ENCODE measurements around the gene CD59.
"Not testable (repeated sequence)": the region's sequence is repeated elsewhere in the genome, so short reads cannot be mapped to it uniquely, and the experiment has no call there.

CD59 gene

DNA sequence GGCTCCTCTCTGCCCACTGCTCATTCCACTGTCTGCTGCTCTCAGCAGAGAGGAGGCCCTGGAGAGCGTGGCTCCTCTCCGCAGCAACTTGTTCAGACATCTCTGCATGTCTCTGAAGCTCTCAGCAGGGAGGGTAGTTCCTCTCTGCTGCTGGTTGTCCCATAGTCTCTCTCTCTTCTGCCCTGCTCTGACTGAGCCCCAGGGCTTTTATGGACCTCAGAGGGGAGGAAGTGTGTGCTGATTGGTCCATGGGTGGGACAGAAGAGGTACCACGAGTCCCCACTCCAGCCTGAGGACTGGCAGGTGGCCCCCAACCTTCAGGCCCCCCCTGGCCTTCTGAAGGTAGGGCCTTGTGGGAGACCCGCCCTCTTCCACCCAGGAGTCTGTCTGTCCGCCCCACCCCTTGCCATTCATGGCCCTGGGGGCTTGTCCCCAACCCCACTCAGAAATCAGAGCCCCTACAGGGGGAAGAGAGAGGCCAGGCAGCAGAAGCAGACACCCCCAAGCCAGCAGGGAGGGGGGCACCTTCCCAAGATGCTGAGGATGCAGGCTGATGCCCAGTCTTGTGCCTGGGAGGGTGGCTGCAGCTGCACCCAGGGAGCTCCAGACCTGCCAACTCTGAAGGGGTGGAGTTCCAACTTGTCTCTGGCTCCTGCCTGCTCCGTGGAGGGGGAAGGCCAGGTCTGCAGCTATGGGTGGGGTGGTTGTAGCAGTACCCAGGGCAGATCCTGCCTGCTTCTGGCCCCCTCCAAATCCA, 70.7 kb downstream of the CD59 start:
- no peak for DNase-seq

DNA sequence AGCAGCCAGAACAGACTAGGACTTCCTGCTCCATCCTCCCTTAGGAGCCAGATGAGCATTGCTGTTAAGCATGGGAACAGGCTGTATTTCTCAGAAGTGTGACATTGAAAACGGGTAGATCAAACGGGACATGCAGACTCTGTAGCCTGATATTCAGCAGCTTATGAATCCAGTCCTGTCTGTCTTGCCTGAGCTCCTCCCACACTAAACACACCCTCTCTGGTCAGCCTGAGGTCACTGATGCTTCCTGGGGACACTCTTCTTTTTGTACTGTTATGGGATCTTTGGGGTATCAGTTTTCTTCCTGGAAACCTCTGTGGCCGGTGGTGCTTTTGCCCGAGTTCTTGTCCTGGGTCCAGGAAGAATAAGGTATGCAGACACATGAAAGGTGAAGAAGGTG, 71.4 kb downstream of the CD59 start:
- DNase-seq, result no peak

DNA sequence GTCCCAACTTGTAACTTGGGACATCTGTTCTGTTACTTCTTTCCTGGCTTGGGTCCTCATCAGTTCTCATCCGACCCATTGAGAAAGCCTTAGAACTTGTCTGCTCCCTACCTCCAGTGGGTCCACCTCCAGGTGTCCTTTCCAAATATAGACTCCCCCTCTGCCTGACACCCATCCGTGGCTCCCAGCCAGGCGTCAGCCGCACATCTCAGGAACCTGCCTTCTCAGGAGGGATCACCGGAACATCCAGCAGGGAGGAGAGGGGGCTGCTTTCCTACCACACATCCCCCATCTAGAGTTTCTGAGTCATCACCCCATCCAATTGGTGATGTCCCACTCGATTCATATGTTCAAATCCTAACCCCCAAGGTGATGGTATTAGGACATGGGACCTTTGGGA, 72.1 kb downstream of the CD59 start:
- DNase-seq, result no peak

DNA sequence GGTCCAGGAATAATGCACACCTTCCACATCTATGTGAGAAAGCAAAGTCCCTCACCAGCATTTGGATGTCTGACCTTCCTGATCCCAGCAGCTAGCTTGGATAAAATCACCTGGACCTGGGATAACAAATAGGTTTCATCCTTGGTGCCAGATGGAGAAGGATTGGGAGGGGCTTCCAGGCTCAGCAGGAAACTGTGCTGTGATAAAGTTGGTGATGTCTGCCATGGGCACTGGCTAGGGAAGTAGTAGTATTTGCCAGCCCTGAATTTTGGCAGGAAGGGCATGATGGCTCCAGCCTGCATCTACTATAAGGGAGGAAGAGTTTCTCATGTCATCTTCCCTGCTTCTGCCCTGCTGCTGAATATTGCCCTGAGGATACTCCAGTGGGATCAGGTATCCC, 73.1 kb downstream of the CD59 start:
- no peak for DNase-seq

DNA sequence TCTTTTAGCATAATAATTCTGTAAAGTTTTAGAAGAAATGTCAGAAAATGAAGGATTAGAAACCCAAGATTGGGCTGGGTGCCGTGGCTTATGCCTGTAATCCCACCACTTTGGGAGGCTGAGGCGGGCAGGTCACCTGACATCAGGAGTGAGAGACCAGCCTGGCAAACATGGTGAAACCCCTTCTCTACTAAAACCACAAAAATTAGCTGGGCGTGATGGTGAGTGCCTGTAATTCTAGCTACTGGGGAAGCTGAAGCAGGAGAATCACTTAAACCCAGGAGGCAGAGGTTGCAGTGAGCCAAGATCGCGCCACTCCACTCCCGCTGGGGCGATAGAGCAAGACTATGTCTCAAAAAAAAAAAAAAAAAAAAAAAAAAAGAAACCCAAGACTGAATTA, 74.7 kb downstream of the CD59 start:
- DNase-seq, result not testable (repeated sequence)

DNA sequence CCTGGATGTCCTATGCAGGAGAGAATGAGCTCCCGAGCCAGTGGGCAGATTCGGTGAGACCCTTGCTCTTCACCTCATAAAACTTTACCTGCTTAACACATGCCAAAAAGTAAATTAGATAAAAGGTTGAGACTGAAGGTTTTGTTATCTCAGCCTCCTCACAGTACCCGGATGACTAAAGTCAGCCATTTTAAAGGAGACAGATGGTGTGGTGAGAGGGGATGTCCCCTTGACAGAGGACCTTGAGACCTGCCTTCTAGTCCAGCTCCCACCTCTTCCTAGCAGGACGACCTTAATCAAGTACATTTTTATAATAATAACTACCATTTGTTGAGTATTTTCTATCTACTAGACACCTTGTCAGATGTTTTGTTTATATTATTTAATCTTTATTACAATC, 75.3 kb downstream of the CD59 start:
- no peak for DNase-seq

DNA sequence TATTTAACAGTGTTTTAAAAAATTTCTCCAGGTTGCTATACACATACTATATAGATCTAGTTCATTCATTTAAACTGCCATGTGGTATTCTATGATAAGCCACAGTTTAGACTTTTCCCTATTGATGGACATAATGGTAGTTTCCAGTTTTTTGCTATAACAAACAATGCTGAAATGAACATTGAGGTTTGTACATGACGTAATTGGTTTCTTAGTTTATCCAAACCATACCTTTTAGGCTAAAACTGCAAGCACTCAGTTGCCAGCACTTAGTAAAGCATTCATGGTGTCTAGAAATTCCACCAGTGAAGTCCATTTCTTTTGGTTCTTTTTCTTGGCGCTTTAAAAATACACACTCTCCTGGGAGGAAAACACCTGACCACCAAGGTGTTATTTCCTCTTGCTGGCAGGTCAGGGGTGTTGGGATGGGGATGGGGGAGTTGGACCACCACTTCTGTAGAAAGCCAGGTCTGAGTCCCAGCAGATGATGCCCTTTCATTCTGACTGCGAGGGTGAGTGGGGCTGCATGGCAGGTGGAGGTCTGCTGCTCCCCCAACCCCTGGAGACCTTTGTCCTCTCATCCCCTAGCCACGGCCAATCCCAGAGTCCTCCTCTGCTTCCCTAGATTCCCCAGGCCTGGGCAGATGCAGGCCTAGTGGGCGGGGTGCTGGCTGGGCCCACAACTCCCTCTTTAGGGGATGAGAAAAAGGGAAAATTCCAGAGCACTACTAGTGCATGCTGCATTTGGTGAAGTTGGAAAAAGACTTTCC, 76.7 kb downstream of the CD59 start:
- DNase-seq, result no peak

DNA sequence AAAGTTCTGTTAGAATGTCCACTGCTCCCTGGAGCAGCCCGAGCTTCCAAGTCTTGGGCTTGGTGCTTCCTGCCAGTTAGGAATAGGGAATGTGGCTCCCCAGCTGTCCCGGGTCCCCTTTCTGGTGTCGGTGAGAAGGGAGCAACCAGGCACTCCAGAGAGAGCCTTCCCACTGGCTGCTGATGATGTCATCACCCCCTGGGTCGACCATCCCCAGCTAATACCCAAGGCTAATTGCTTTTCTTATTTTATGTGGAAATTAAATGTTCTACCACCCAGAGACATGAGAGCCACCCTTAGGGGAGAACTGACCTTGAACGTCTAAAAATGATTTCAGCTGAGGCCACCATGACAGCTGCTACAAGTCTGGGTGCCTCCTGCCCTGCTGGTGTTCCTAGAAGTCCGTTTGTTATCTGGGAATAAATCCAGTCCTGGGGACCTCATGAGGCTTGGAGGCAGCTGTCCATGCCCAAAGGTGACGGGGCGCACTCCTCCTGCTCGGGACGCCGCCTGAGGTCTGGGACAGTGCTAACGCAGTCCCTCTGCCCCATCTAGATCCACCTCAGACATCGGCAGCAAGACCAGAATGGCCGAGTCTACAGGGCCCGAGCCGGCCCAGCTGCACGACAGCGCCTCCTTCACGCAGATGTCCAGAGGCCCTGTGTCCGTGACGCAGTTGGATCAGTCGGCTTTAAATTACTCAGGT, 77.9 kb downstream of the CD59 start:
- DNase-seq, result peak; percentile 24

DNA sequence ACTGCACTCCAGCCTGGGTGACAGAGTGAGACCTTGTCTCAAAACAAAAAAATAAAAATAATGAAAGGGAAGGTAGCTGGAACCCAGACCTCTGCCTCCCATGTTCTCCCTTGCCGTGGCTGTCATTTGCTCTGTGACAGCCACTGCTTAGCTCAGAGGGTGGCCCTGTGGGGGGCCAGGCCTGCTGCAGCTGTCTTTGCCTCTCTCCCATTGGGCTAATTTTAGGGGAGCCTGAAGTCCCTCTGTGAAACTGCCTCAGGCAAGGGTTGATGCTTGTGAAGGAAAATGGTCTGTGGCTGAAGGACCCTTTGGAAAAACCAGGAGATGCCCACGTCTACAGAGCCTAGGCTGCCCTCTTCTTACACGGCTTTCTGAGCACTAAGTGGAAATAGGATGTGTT, 78.5 kb downstream of the CD59 start:
- DNase-seq, result peak; percentile 25

DNA sequence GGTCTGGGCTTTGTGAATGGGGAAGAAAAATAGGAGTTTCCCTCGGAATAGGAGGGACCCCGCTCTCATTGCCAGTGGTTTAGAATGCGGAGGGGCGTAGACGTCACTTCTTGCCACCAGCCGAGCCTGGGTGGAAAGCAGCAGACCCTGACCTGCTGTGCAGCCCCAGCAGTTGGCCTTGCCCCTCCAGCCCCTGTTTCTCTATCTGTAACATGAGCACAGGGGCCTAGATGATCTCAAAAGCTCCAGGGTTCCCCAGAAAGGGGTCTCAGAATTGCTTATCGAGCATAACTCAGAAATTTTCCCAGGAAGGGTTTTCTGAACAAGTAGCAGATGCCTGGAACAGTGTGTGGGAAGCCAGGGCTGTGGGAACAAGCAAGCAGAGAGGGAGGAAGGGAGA, 79.5 kb downstream of the CD59 start:
- DNase-seq, result no peak

DNA sequence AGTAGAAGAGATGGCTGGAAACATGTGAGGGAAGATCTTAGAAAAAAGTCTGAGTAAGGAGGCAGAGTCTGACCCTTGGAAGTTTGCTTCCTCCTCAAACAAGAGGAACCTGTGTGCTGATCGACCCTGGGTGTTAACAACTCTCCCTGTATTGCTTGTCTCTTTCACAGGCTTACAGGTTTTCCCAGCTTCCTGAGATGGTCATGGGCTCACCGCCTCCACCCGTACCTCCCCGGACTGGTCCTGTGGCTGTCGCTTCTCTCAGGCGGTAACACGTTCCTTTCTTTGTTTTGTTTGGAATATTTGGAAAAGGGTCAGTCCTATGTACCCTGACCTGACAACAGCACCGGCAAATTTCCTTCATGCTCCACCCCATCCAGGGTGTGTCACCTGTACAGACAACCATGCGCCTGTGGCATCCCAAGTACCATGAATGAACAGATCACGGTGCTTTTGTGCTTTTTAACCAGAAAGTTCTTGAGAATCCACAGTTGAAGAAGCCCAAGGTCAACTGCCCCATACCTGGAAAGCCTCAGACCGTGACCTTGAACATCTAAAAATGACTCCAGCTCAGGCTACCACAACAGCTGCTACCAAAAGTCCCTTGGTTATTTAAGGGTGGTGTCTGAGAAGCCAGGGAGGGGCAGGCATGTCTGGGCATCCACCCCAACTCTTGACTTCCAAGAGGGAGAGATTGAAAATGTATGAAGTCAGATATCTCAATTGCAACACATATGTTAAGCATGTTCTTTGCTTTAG, 80.2 kb downstream of the CD59 start:
- no peak for DNase-seq

DNA sequence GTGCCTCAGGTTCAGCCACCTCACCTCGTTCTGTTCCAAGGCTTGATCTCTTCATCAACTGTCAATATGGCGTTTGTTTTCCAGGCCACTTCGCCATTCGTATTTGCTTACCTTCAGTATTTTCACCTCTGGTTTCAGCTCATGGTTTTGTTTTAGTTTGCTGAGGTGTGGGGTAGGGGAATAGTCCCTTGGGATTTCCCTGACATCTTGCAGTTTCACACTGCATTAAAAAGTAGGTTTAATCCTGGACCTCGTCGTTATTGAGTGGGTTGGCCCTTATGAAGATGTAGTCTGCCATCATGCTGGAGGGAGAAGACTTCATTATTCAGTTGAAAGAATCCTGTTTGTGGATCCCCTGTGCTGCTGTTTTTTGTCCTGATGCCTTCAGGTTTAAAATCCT, 81.6 kb downstream of the CD59 start:
- no peak for DNase-seq

All from NCI-H2081 treated with DMSO at 0.1 percent for 48 hours (cell line).